ENCODE measurements around the gene USF2. TPM values are rescaled to one million over a fixed set of nuclear protein-coding genes. Genes with fewer than 3 reads are reported as not detected.

The USF2 gene
- total and polyA plus RNA-seq, 7 experiments from 2014 or later, result 6.8 to 256 (median 218) TPM

DNA sequence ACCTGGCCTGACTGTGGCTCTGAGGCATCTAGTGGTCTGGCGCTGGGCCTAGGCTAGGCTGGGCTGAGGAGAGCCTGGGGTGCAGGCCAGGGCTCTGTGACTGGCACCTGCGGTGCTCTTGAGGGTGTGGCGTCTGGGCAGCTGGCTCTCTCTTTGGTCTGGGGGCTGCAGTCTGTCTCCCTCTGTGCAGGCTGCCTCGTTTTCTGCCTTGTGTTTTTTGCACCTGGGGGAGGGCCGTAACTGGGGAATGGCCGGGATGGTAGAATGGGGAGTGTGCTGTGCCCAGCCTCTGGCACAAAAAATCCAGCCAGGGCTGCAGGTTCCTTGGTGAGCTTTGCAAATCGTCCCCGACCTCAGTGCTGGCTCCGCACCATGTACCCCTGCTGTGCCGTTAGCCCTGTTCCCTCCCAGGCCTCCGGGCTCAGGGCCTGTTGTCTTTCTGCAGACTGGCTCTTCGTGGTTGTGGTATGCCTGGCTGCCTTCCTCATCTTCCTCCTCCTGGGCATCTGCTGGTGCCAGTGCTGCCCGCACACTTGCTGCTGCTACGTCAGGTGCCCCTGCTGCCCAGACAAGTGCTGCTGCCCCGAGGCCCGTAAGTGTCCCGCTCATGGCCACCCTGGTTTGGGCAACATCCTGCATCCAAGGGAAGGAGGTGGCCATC, 6.5 kb upstream of the USF2 start:
- DNase-seq (peak in 1 of 9 donors; percentile 10), ATAC-seq (no peak)
- H3K4me1 Mint-ChIP-seq, result peaks cover 14 to 36% (median 28%) of the 10 kb centered on the region in 7 donors
- Histone ChIP-seq H3K27me3 (ENCODE audit: control insufficient read depth in 2 of 2, insufficient read depth in 2 of 2, low read length in 2 of 2) (no peaks in the 10 kb centered on the region), H3K27ac (ENCODE audit: low read depth, low read length) (no peak overlapping the region), H3K4me3 (ENCODE audit: low read length) (no peak overlapping the region), H3K36me3 (ENCODE audit: control insufficient read depth in 2 of 3, insufficient read depth in 3 of 3, low read length in 3 of 3) (no peaks in the 10 kb centered on the region), H3K9me3 (ENCODE audit: control insufficient read depth in 2 of 3, low read length in 3 of 3) (no peaks in the 10 kb centered on the region), H3K4me1 (ENCODE audit: control insufficient read depth in 2 of 2, insufficient read depth in 2 of 2, low read length in 2 of 2) (peaks cover 9 to 11% of the 10 kb centered on the region in 2 donors)
- H3K27me3 Mint-ChIP-seq, result no peaks in the 10 kb centered on the region
- H3K4me3 Mint-ChIP-seq, result no peak overlapping the region
- H3K27ac Mint-ChIP-seq, result peak overlapping the region in 6 of 9 donors; percentile 23 to 68 (median 59)
- intact Hi-C loops (cut with micrococcal nuclease), result loop anchor here (10.0 kb wide), 2 partner anchors 203 to 383 kb away; partner anchors contain the start of genes COX6B1 (in 1 of the 2) and ETV2 (in 1 of the 2)
- ChIA-PET POLR2A (interaction anchor here (1.0 to 2.0 kb wide), 8 partner anchors 10 to 85 kb away, joined by 3 to 6 read pairs (median 4); no protein-coding TSS in a partner anchor), CTCF (no interaction called here)
- peaks cover 0 to 9% (median 0%) of the 10 kb centered on the region in 5 donors for H3K36me3 Mint-ChIP-seq
- H3K9me3 Mint-ChIP-seq, result peaks cover 0 to 4% (median 0%) of the 10 kb centered on the region in 11 donors

DNA sequence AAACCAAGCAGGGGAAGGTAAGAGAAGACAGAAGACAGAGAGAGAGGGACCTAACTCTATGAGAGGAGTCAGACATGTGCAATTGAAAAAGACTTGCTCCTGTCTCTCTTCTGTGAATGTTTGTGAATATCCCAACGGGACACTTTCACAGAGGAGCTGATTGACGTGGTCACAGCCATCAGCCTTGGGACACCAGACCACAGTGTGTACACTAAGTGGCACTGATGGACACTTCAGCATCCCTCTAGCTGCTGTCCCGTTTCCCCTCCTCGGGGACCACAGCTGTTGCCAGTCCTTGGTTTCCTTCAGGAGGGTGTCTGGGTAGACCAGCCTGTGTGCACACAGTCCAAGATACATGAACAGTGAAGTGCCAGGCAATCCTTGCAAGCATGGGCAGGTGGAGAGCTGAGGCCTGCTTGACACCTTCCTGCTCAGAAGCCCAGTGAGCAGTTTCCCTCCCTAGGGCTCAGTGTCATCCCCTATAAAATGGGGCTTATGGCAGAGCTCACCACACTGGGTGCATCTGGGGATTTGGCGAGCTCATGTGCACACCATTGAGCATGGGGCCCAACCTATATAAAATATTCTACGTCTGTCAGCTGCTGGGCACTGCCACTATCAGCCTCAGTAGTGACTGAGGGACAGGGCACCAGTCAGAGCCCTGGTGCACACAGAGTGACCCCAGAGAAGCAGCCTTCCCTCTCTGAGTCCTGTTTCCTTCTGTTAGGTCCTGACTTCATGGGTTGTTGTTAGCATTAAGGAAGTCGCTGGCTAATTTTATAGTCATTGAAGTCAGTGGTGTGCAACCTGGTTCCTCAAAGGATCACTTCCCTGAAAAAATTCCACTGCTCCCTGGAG, 4.3 kb upstream of the USF2 start:
- DNase-seq (peak in 1 of 9 donors; percentile 21), ATAC-seq (no peak)
- H3K27me3 ChIP-seq (ENCODE audit: control insufficient read depth in 2 of 2, insufficient read depth in 2 of 2, low read length in 2 of 2), result no peaks in the 10 kb centered on the region
- H3K27ac Mint-ChIP-seq, result peak overlapping the region; percentile 42 to 92 (median 77)
- H3K27ac ChIP-seq (ENCODE audit: low read depth, low read length), result peak overlapping the region; percentile 0
- CTCF ChIA-PET, result interaction anchor here (0.8 to 2.1 kb wide), 5 partner anchors 9 to 231 kb away, joined by 3 to 6 read pairs (median 3); no protein-coding TSS in a partner anchor
- H3K27me3 Mint-ChIP-seq, result no peaks in the 10 kb centered on the region
- peaks cover 7 to 33% (median 24%) of the 10 kb centered on the region in 7 donors for H3K4me1 Mint-ChIP-seq
- no peaks in the 10 kb centered on the region for H3K9me3 ChIP-seq (ENCODE audit: control insufficient read depth in 2 of 3, low read length in 3 of 3)
- POLR2A ChIA-PET, result interaction anchor here (0.6 to 7.3 kb wide), 15 partner anchors 8 to 329 kb away, joined by 3 to 40 read pairs (median 4); partner anchors contain the start of gene FXYD7
- intact Hi-C loops (cut with micrococcal nuclease), result loop anchor here (5.0 to 10.0 kb wide), 4 partner anchors 72 to 478 kb away; partner anchors contain the start of genes COX6B1 (in 1 of the 2), ETV2 (in 1 of the 2) and IGFLR1 (in 1 of the 2)
- peaks cover 0 to 10% (median 0%) of the 10 kb centered on the region in 5 donors for H3K36me3 Mint-ChIP-seq
- H3K9me3 Mint-ChIP-seq, result peaks cover 0 to 4% (median 0%) of the 10 kb centered on the region in 11 donors
- peak overlapping the region in 2 of 10 donors; percentile 13 to 68 for H3K4me3 Mint-ChIP-seq
- no peak overlapping the region for H3K4me3 ChIP-seq (ENCODE audit: low read length)
- H3K36me3 ChIP-seq (ENCODE audit: control insufficient read depth in 2 of 3, insufficient read depth in 3 of 3, low read length in 3 of 3), result no peaks in the 10 kb centered on the region
- H3K4me1 ChIP-seq (ENCODE audit: control insufficient read depth in 2 of 2, insufficient read depth in 2 of 2, low read length in 2 of 2), result peaks cover 0 to 11% of the 10 kb centered on the region in 2 donors

DNA sequence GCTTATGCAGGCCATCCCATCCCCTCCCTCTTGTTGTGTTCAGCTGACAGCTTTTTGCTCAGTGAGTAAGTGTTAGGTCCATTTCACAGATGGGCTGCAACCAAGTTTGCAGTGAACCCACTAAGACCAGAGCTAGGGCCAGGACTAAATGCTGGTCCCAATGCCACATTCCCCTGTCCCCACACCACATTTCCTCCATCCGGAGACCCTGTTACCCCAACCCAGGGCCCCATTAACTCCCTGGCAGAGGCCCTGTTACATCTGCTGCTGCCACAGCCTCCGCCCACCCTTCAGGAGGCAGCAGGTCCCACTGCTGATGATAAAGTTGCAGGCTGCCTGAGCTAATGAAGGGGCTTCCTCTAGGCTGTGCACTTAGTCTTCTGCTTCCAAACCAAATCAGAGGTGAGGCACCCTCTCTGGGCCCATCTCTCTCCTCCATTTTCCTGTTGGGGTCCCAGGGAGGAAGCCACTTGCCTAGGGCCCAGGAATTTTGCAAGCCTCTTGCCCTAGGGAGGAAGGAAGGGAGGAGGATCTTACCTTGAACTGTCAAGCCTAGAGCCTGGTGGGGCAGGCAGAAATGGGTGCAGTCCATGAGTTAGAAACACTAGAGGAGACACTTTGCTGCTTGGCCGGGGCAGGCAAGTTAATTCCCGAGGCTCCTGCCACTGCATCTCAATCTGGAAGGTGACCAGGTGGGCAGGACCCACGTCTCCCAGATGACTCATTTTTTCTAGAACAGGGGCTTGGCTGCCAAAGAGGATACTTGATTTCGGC, 3.4 kb upstream of the USF2 start:
- ChIA-PET CTCF (interaction anchor here (0.8 to 2.1 kb wide), 5 partner anchors 8 to 150 kb away, joined by 3 to 6 read pairs (median 3); partner anchors contain the start of gene FXYD3), POLR2A (interaction anchor here (0.6 to 7.3 kb wide), 14 partner anchors 9 to 205 kb away, joined by 3 to 40 read pairs (median 4); partner anchors contain the start of gene FXYD7)
- intact Hi-C loops (cut with micrococcal nuclease), result loop anchor here (5.0 to 10.0 kb wide), 4 partner anchors 73 to 477 kb away; partner anchors contain the start of genes COX6B1 (in 1 of the 2), ETV2 (in 1 of the 2) and IGFLR1 (in 1 of the 2)
- no peak for ATAC-seq
- Mint-ChIP-seq H3K4me1 (peaks cover 7 to 33% (median 27%) of the 10 kb centered on the region in 7 donors), H3K27me3 (no peaks in the 10 kb centered on the region), H3K4me3 (peak overlapping the region; percentile 21 to 93 (median 78)), H3K9me3 (peaks cover 0 to 4% (median 0%) of the 10 kb centered on the region in 11 donors), H3K27ac (peak overlapping the region; percentile 60 to 94 (median 89)), H3K36me3 (peaks cover 0 to 12% (median 0%) of the 10 kb centered on the region in 5 donors)
- DNase-seq, result no peak
- Histone ChIP-seq H3K27me3 (ENCODE audit: control insufficient read depth in 2 of 2, insufficient read depth in 2 of 2, low read length in 2 of 2) (no peaks in the 10 kb centered on the region), H3K4me3 (ENCODE audit: low read length) (no peak overlapping the region), H3K36me3 (ENCODE audit: control insufficient read depth in 2 of 3, insufficient read depth in 3 of 3, low read length in 3 of 3) (peaks cover 0 to 2% (median 0%) of the 10 kb centered on the region in 3 experiments), H3K27ac (ENCODE audit: low read depth, low read length) (peak overlapping the region; percentile 0), H3K4me1 (ENCODE audit: control insufficient read depth in 2 of 2, insufficient read depth in 2 of 2, low read length in 2 of 2) (peaks cover 5 to 16% of the 10 kb centered on the region in 2 donors), H3K9me3 (ENCODE audit: control insufficient read depth in 2 of 3, low read length in 3 of 3) (no peaks in the 10 kb centered on the region)

DNA sequence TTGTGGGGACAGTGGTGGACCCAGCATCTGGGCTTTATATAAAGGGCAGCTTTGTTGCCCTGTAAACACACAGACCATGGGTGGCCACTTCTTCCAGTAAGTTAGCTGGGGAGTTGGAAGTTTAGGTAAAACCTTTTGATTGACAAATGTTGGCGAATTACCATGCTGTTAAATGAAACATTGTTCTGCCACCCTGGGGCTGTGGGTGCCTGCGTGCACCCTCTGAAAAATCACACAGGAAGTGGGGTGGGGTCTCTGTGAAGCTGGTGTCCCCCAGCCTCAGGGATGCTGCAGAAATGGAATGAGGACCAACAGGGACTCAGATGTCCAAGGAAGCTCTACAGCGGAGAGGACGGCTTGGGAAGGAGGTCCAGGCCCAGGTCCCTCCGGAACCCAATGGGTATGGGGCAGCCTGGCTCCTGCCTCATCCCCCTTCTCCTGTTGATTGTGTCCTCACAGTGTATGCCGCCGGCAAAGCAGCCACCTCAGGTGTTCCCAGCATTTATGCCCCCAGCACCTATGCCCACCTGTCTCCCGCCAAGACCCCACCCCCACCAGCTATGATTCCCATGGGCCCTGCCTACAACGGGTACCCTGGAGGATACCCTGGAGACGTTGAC, 2.8 kb upstream of the USF2 start:
- Histone ChIP-seq H3K4me1 (ENCODE audit: control insufficient read depth in 2 of 2, insufficient read depth in 2 of 2, low read length in 2 of 2) (peaks cover 6 to 17% of the 10 kb centered on the region in 2 donors), H3K27me3 (ENCODE audit: control insufficient read depth in 2 of 2, insufficient read depth in 2 of 2, low read length in 2 of 2) (no peaks in the 10 kb centered on the region), H3K4me3 (ENCODE audit: low read length) (no peak overlapping the region), H3K27ac (ENCODE audit: low read depth, low read length) (peak overlapping the region; percentile 94), H3K36me3 (ENCODE audit: control insufficient read depth in 2 of 3, insufficient read depth in 3 of 3, low read length in 3 of 3) (peaks cover 1 to 9% (median 4%) of the 10 kb centered on the region in 3 experiments), H3K9me3 (ENCODE audit: control insufficient read depth in 2 of 3, low read length in 3 of 3) (no peaks in the 10 kb centered on the region)
- Mint-ChIP-seq H3K4me3 (peak overlapping the region; percentile 72 to 93 (median 84)), H3K27ac (peak overlapping the region; percentile 77 to 94 (median 89)), H3K36me3 (peaks cover 0 to 17% (median 4%) of the 10 kb centered on the region in 5 donors), H3K27me3 (no peaks in the 10 kb centered on the region), H3K9me3 (no peaks in the 10 kb centered on the region), H3K4me1 (peaks cover 7 to 35% (median 31%) of the 10 kb centered on the region in 7 donors)
- intact Hi-C loops (cut with micrococcal nuclease), result loop anchor here (5.0 to 10.0 kb wide), 4 partner anchors 74 to 476 kb away; partner anchors contain the start of genes COX6B1 (in 1 of the 2), ETV2 (in 1 of the 2) and IGFLR1 (in 1 of the 2)
- CTCF ChIA-PET, result interaction anchor here (0.6 to 1.5 kb wide), 5 partner anchors 9 to 150 kb away, joined by 3 to 5 read pairs (median 3); partner anchors contain the start of gene FXYD3
- ATAC-seq (no peak), DNase-seq (no peak)
- POLR2A ChIA-PET, result interaction anchor here (0.8 to 7.3 kb wide), 9 partner anchors 10 to 123 kb away, joined by 3 to 40 read pairs (median 6); partner anchors contain the start of gene FXYD7

Measured in naive thymus-derived CD4-positive, alpha-beta T cell (primary cell).